GM18526 (cell line): ENCODE results near the gene CFAP157.

Experiments
- POLR2A ChIP-seq: IDR thresholded peaks from 3 replicates; pipeline ENCODE4 v1.6.1; 2011; ENCODE audit not compliant: insufficient read length; ENCODE audit errors: extremely low read depth

The CFAP157 gene

GRCh38 chr9:127705577-127706379 is 1.0 kb upstream of the CFAP157 start:
- no peak for TF ChIP-seq POLR2A

- no peak for TF ChIP-seq POLR2A
These were observed 978 bp downstream of the CFAP157 start for GRCh38 chr9:127707766-127708165.

- TF ChIP-seq POLR2A = no peak
These were observed 2.3 kb downstream of the CFAP157 start for GRCh38 chr9:127708952-127709587.

- no peak for TF ChIP-seq POLR2A
These were observed 3.5 kb downstream of the CFAP157 start for GRCh38 chr9:127710204-127710783.

- TF ChIP-seq POLR2A = no peak
These were observed 4.5 kb downstream of the CFAP157 start for GRCh38 chr9:127711226-127711701.

GRCh38 chr9:127711831-127712274 is 5.1 kb downstream of the CFAP157 start:
- TF ChIP-seq POLR2A = no peak

- no peak for TF ChIP-seq POLR2A
These were observed 5.6 kb downstream of the CFAP157 start for GRCh38 chr9:127712371-127712770.

- no peak for TF ChIP-seq POLR2A
These were observed 6.1 kb downstream of the CFAP157 start for GRCh38 chr9:127712867-127713266.

GRCh38 chr9:127714020-127714750 is 7.4 kb downstream of the CFAP157 start:
- TF ChIP-seq POLR2A = no peak

GRCh38 chr9:127714951-127715469 is 8.2 kb downstream of the CFAP157 start:
- no peak for TF ChIP-seq POLR2A

GRCh38 chr9:127715470-127716337 is 8.9 kb downstream of the CFAP157 start, which contains the start of the genes PTRH1 and TTC16:
PTRH1 (minus strand) TSS chr9:127715663; CDS start chr9:127715639, 24 bp downstream.
TTC16 (plus strand) TSS chr9:127716079; CDS start chr9:127716146, 67 bp downstream.
- peak; percentile 41 for TF ChIP-seq POLR2A

- no peak for TF ChIP-seq POLR2A
These were observed 9.6 kb downstream of the CFAP157 start for GRCh38 chr9:127716412-127716811.

- no peak for TF ChIP-seq POLR2A
These were observed 11.0 kb downstream of the CFAP157 start for GRCh38 chr9:127717766-127718165.

- TF ChIP-seq POLR2A = no peak
These were observed 13.5 kb downstream of the CFAP157 start for GRCh38 chr9:127720031-127720864.

- no peak for TF ChIP-seq POLR2A
These were observed 14.1 kb downstream of the CFAP157 start for GRCh38 chr9:127720865-127721227.
